ENCODE data around the gene FAM20A. TPM values are rescaled to one million over a fixed set of nuclear protein-coding genes. Genes with fewer than 3 reads are reported as not detected.

The FAM20A gene
- total and polyA plus RNA-seq, 5 donors = 2.0 to 10.1 (median 3.1) TPM

GRCh38 chr17:68598545-68598961, 2.6 kb downstream of the FAM20A start:
- H3K4me1 ChIP-seq (ENCODE audit: control insufficient read depth, insufficient read depth, low read length) = no peaks in the 10 kb centered on the region

GRCh38 chr17:68598074-68598473, 3.1 kb downstream of the FAM20A start:
- intact Hi-C loops (cut with DNase I) = no loop called here
- H3K27ac ChIP-seq (ENCODE audit: low read length) = no peak overlapping the region

More at GRCh38 chr17:68598545-68598961, 2.6 kb downstream of the FAM20A start:
- H3K27ac ChIP-seq (ENCODE audit: low read length) = no peak overlapping the region
- WGBS = 88% methylated on average over 4 of the region's 4 CpGs
- ATAC-seq (no peak), DNase-seq (no peak)
- H3K9me3 ChIP-seq (ENCODE audit: control insufficient read depth, low read length) = no peaks in the 10 kb centered on the region
- intact Hi-C loops (cut with DNase I) = no loop called here
- no peak overlapping the region for H3K4me3 ChIP-seq (ENCODE audit: low read length)
- H3K27me3 ChIP-seq (ENCODE audit: control insufficient read depth, insufficient read depth) = no peaks in the 10 kb centered on the region

GRCh38 chr17:68596411-68596945, 4.7 kb downstream of the FAM20A start:
- WGBS = 83% methylated on average over 5 of the region's 5 CpGs
- Histone ChIP-seq H3K9me3 (ENCODE audit: control insufficient read depth, low read length) (no peaks in the 10 kb centered on the region), H3K4me3 (ENCODE audit: low read length) (no peak overlapping the region), H3K4me1 (ENCODE audit: control insufficient read depth, insufficient read depth, low read length) (no peaks in the 10 kb centered on the region), H3K27me3 (ENCODE audit: control insufficient read depth, insufficient read depth) (no peaks in the 10 kb centered on the region), H3K27ac (ENCODE audit: low read length) (no peak overlapping the region)
- no peak for ATAC-seq
- intact Hi-C loops (cut with DNase I) = no loop called here
- no peak for DNase-seq

More at GRCh38 chr17:68598074-68598473, 3.1 kb downstream of the FAM20A start:
- Histone ChIP-seq H3K4me1 (ENCODE audit: control insufficient read depth, insufficient read depth, low read length) (no peaks in the 10 kb centered on the region), H3K4me3 (ENCODE audit: low read length) (no peak overlapping the region), H3K9me3 (ENCODE audit: control insufficient read depth, low read length) (no peaks in the 10 kb centered on the region), H3K27me3 (ENCODE audit: control insufficient read depth, insufficient read depth) (no peaks in the 10 kb centered on the region)
- ATAC-seq = no peak
- WGBS = 96% methylated on average over 4 of the region's 4 CpGs
- DNase-seq = no peak

GRCh38 chr17:68595986-68596385, 5.2 kb downstream of the FAM20A start:
- Histone ChIP-seq H3K27ac (ENCODE audit: low read length) (no peak overlapping the region), H3K4me3 (ENCODE audit: low read length) (no peak overlapping the region), H3K27me3 (ENCODE audit: control insufficient read depth, insufficient read depth) (no peaks in the 10 kb centered on the region), H3K9me3 (ENCODE audit: control insufficient read depth, low read length) (no peaks in the 10 kb centered on the region), H3K4me1 (ENCODE audit: control insufficient read depth, insufficient read depth, low read length) (no peaks in the 10 kb centered on the region)
- 65% methylated on average over 2 of the region's 2 CpGs for WGBS
- intact Hi-C loops (cut with DNase I) = no loop called here
- no peak for DNase-seq
- no peak for ATAC-seq

GRCh38 chr17:68595496-68595895, 5.7 kb downstream of the FAM20A start:
- Histone ChIP-seq H3K4me1 (ENCODE audit: control insufficient read depth, insufficient read depth, low read length) (no peaks in the 10 kb centered on the region), H3K27me3 (ENCODE audit: control insufficient read depth, insufficient read depth) (no peaks in the 10 kb centered on the region), H3K4me3 (ENCODE audit: low read length) (no peak overlapping the region), H3K9me3 (ENCODE audit: control insufficient read depth, low read length) (no peaks in the 10 kb centered on the region), H3K27ac (ENCODE audit: low read length) (no peak overlapping the region)
- intact Hi-C loops (cut with DNase I) = no loop called here
- DNase-seq = peak in 1 of 3 donors; percentile 59
- ATAC-seq = peak; percentile 25 to 26
- WGBS = 53% methylated on average over 5 of the region's 5 CpGs

GRCh38 chr17:68594552-68594951, 6.6 kb downstream of the FAM20A start:
- Histone ChIP-seq H3K4me1 (ENCODE audit: control insufficient read depth, insufficient read depth, low read length) (no peaks in the 10 kb centered on the region), H3K4me3 (ENCODE audit: low read length) (no peak overlapping the region), H3K9me3 (ENCODE audit: control insufficient read depth, low read length) (no peaks in the 10 kb centered on the region), H3K27me3 (ENCODE audit: control insufficient read depth, insufficient read depth) (no peaks in the 10 kb centered on the region), H3K27ac (ENCODE audit: low read length) (no peak overlapping the region)
- DNase-seq (no peak), ATAC-seq (no peak)
- intact Hi-C loops (cut with DNase I) = no loop called here
- 77% methylated on average over 2 of the region's 2 CpGs for WGBS

- no peak for ATAC-seq
- no peak for DNase-seq
- intact Hi-C loops (cut with DNase I) = no loop called here
- no peaks in the 10 kb centered on the region for H3K9me3 ChIP-seq (ENCODE audit: control insufficient read depth, low read length)
- no peak overlapping the region for H3K27ac ChIP-seq (ENCODE audit: low read length)
- 51% methylated on average over 3 of the region's 3 CpGs for WGBS
- no peaks in the 10 kb centered on the region for H3K27me3 ChIP-seq (ENCODE audit: control insufficient read depth, insufficient read depth)
- H3K4me3 ChIP-seq (ENCODE audit: low read length) = no peak overlapping the region
- no peaks in the 10 kb centered on the region for H3K4me1 ChIP-seq (ENCODE audit: control insufficient read depth, insufficient read depth, low read length)
Observed at GRCh38 chr17:68592682-68593641, 8.2 kb downstream of the FAM20A start.

GRCh38 chr17:68592009-68592408, 9.2 kb downstream of the FAM20A start:
- Histone ChIP-seq H3K4me3 (ENCODE audit: low read length) (no peak overlapping the region), H3K4me1 (ENCODE audit: control insufficient read depth, insufficient read depth, low read length) (no peaks in the 10 kb centered on the region), H3K27ac (ENCODE audit: low read length) (no peak overlapping the region), H3K9me3 (ENCODE audit: control insufficient read depth, low read length) (no peaks in the 10 kb centered on the region), H3K27me3 (ENCODE audit: control insufficient read depth, insufficient read depth) (no peaks in the 10 kb centered on the region)
- ATAC-seq (no peak), DNase-seq (no peak)
- intact Hi-C loops (cut with DNase I) = no loop called here
- 66% methylated on average over 2 of the region's 2 CpGs for WGBS

- H3K9me3 ChIP-seq (ENCODE audit: control insufficient read depth, low read length) = no peaks in the 10 kb centered on the region
- intact Hi-C loops (cut with DNase I) = no loop called here
- H3K4me1 ChIP-seq (ENCODE audit: control insufficient read depth, insufficient read depth, low read length) = no peaks in the 10 kb centered on the region
- DNase-seq = peak; percentile 43 to 77 (median 73)
- no peak overlapping the region for H3K27ac ChIP-seq (ENCODE audit: low read length)
- H3K4me3 ChIP-seq (ENCODE audit: low read length) = no peak overlapping the region
- peak; percentile 20 to 59 for ATAC-seq
- WGBS = 84% methylated on average over 12 of the region's 12 CpGs
- no peaks in the 10 kb centered on the region for H3K27me3 ChIP-seq (ENCODE audit: control insufficient read depth, insufficient read depth)
Observed at GRCh38 chr17:68591583-68591982, 9.6 kb downstream of the FAM20A start.

GRCh38 chr17:68589086-68589485, 12.1 kb downstream of the FAM20A start:
- H3K27ac ChIP-seq (ENCODE audit: low read length) = no peak overlapping the region
- no peak overlapping the region for H3K4me3 ChIP-seq (ENCODE audit: low read length)
- no peaks in the 10 kb centered on the region for H3K9me3 ChIP-seq (ENCODE audit: control insufficient read depth, low read length)
- H3K27me3 ChIP-seq (ENCODE audit: control insufficient read depth, insufficient read depth) = no peaks in the 10 kb centered on the region
- intact Hi-C loops (cut with DNase I) = no loop called here
- ATAC-seq (no peak), DNase-seq (no peak)
- 91% methylated on average over 3 of the region's 3 CpGs for WGBS
- no peaks in the 10 kb centered on the region for H3K4me1 ChIP-seq (ENCODE audit: control insufficient read depth, insufficient read depth, low read length)

GRCh38 chr17:68588362-68588761, 12.8 kb downstream of the FAM20A start:
- no peak for ATAC-seq
- Histone ChIP-seq H3K27me3 (ENCODE audit: control insufficient read depth, insufficient read depth) (no peaks in the 10 kb centered on the region), H3K9me3 (ENCODE audit: control insufficient read depth, low read length) (no peaks in the 10 kb centered on the region), H3K27ac (ENCODE audit: low read length) (no peak overlapping the region), H3K4me3 (ENCODE audit: low read length) (no peak overlapping the region), H3K4me1 (ENCODE audit: control insufficient read depth, insufficient read depth, low read length) (no peaks in the 10 kb centered on the region)
- intact Hi-C loops (cut with DNase I) = no loop called here
- no peak for DNase-seq
- WGBS = 65% methylated on average over 1 of the region's 1 CpG
